Kidney (tissue), 14 donors: ENCODE measurements around the gene PNO1. TPM values are rescaled to one million over a fixed set of nuclear protein-coding genes. Genes with fewer than 3 reads are reported as not detected.

Source experiments
- DNase-seq, 5 donors: peaks; one replicate each; pipeline ENCODE4 v3.0.0-alpha.2; 2013 to 2020
- FAIRE-seq: peaks from 2 replicates; lab custom pipeline; 2012; peaks lifted over from hg19 to GRCh38; lab: Jason Lieb, UNC
- H3K27ac ChIP-seq, 2 donors: one replicate each; pipeline ENCODE4 v1.7.0; 2013; ENCODE audit warnings: low read depth in 2 of 2, low read length in 2 of 2, inconsistent platforms in 1 of 2
- H3K27me3 ChIP-seq: one replicate; pipeline ENCODE4 v1.7.1; 2013; ENCODE audit warnings: low read length, inconsistent platforms; ENCODE audit not compliant: control insufficient read depth, insufficient read depth
- H3K36me3 ChIP-seq, 3 donors: one replicate each; pipeline versions ENCODE4 v1.7.0 to v1.7.1; 2013; ENCODE audit warnings: low read length in 3 of 3, control low read depth in 1 of 3, inconsistent platforms in 1 of 3; ENCODE audit not compliant: insufficient read depth in 3 of 3, control insufficient read depth in 2 of 3
- H3K4me1 ChIP-seq, 3 donors: one replicate each; pipeline versions ENCODE4 v1.7.0 to v1.7.1; 2013; ENCODE audit warnings: low read length in 3 of 3, inconsistent platforms in 1 of 3, low read depth in 1 of 3; ENCODE audit not compliant: control insufficient read depth in 2 of 3, insufficient read depth in 2 of 3
- H3K4me3 ChIP-seq, 3 donors: one replicate each; pipeline versions ENCODE4 v1.7.0 to v1.8.1; 2013; ENCODE audit warnings: low read length in 3 of 3, control low read depth in 1 of 3, inconsistent platforms in 1 of 3
- H3K9ac ChIP-seq, 3 donors: one replicate each; pipeline versions ENCODE4 v1.7.0 to v1.7.1; 2013; ENCODE audit warnings: low read length in 3 of 3, control low read depth in 1 of 3, inconsistent platforms in 1 of 3
- H3K9me3 ChIP-seq, 3 donors: one replicate each; pipeline versions ENCODE4 v1.7.0 to v1.7.1; 2013; ENCODE audit warnings: low read length in 3 of 3, control low read depth in 1 of 3, inconsistent platforms in 1 of 3; ENCODE audit not compliant: control insufficient read depth in 2 of 3, insufficient read depth in 1 of 3
- intact Hi-C: fragments of 100-400 bp; cut with DNase I; formaldehyde crosslinking; loops from one replicate; pipeline ENCODE4 v1.11.1; 2022
- polyA plus RNA-seq: library from polyadenylated mRNA; stranded (reverse); fragments of 350-450 nt; fragmentation: Illumina TruSeq; extraction: RNeasy Lipid Tissue Mini Kit (QIAGEN cat#74804); gene quantifications from one replicate; pipeline ENCODE4 v1.2.3, GENCODE V29; 2014; ENCODE audit warnings: low read depth, low replicate concordance; ENCODE audit not compliant: insufficient read depth
- total RNA-seq: library from RNA; stranded (reverse); fragmentation: NEBNext Ultra II Directional; extraction: Animal tissue kit (Norgen Biotek cat#: 25700); gene quantifications from one replicate; pipeline ENCODE4 v1.2.1, GENCODE V29; 2021
- TF ChIP-seq, protein P1 (sequence below): IDR thresholded peaks from 3 replicates; pipeline ENCODE4 v1.5.1; 2012; ENCODE audit warnings: mild to moderate bottlenecking, moderate library complexity, borderline replicate concordance; ENCODE audit not compliant: insufficient read depth; ENCODE audit errors: extremely low read depth
- donor health status: control.
- donor health status: control.
- donor health status: control.
- donor health status: control.
- donor health status: control.
- donor health status: DM: yes; HTN: yes; CAD: no.
- donor health status: Normal renal cell carcinoma (clear cell type).

Gene PNO1
- total and polyA plus RNA-seq, 2 donors from 2014 or later, result 11.3 to 13.4 TPM

DNA sequence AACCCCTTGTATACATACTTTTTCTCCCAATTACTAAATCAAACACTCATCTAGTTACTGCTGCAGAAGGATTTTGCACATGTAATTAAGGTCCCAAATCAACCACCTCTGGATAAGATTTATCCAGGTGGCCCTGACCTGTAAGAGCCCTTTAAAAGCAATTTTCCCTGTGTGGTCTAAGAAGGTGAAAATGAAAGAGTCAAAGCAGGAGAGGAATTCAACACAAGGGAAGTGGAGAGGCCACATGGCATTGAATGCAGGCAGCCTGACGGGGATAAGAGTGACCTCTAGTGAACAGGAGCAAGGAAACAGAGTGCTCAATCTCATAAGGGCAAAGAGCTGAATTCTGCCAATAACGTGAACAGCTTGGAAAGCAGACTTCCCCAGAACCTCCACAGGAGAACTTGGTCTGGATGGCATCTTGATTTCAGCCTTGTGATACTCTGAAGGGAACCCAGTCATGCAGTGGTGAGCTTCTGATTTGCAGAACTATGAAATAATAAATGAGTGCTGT lies 67.5 kb downstream of the PNO1 start:
- FAIRE-seq (no peak), DNase-seq (no peak)
- Histone ChIP-seq H3K4me3 (no peak overlapping the region), H3K36me3 (no peaks in the 10 kb centered on the region), H3K9ac (no peak overlapping the region), H3K27ac (no peak overlapping the region), H3K4me1 (peaks cover 0 to 2% (median 0%) of the 10 kb centered on the region in 3 donors), H3K9me3 (no peaks in the 10 kb centered on the region), H3K27me3 (no peaks in the 10 kb centered on the region)
- intact Hi-C loops, result no loop called here
- TF ChIP-seq, protein P1, sequence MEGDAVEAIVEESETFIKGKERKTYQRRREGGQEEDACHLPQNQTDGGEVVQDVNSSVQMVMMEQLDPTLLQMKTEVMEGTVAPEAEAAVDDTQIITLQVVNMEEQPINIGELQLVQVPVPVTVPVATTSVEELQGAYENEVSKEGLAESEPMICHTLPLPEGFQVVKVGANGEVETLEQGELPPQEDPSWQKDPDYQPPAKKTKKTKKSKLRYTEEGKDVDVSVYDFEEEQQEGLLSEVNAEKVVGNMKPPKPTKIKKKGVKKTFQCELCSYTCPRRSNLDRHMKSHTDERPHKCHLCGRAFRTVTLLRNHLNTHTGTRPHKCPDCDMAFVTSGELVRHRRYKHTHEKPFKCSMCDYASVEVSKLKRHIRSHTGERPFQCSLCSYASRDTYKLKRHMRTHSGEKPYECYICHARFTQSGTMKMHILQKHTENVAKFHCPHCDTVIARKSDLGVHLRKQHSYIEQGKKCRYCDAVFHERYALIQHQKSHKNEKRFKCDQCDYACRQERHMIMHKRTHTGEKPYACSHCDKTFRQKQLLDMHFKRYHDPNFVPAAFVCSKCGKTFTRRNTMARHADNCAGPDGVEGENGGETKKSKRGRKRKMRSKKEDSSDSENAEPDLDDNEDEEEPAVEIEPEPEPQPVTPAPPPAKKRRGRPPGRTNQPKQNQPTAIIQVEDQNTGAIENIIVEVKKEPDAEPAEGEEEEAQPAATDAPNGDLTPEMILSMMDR, result peak; percentile 28

Other genes starting within 250 kb of the PNO1 start
- gene C1D, start 94.9 kb upstream of the PNO1 start, total RNA-seq, result 23.0 TPM
- 34.2 TPM for gene C1D, start 94.9 kb upstream of the PNO1 start, polyA plus RNA-seq
- gene PPP3R1, start 94.6 kb downstream of the PNO1 start, total RNA-seq, result 50.8 TPM
- gene PPP3R1, start 94.6 kb downstream of the PNO1 start, polyA plus RNA-seq, result 18.3 TPM
- gene CNRIP1, start 162.1 kb downstream of the PNO1 start, total RNA-seq, result 14.1 TPM
- 8.7 TPM for gene CNRIP1, start 162.1 kb downstream of the PNO1 start, polyA plus RNA-seq
- 17.3 TPM for gene PLEK, start 207.4 kb downstream of the PNO1 start, total RNA-seq
- gene PLEK, start 207.4 kb downstream of the PNO1 start, polyA plus RNA-seq, result 2.8 TPM